ENCODE data around the gene KCND3.

GRCh38 chr1:111735321-111735720 is 254.1 kb downstream of the KCND3 start:
- TF ChIP-seq, protein P1, sequence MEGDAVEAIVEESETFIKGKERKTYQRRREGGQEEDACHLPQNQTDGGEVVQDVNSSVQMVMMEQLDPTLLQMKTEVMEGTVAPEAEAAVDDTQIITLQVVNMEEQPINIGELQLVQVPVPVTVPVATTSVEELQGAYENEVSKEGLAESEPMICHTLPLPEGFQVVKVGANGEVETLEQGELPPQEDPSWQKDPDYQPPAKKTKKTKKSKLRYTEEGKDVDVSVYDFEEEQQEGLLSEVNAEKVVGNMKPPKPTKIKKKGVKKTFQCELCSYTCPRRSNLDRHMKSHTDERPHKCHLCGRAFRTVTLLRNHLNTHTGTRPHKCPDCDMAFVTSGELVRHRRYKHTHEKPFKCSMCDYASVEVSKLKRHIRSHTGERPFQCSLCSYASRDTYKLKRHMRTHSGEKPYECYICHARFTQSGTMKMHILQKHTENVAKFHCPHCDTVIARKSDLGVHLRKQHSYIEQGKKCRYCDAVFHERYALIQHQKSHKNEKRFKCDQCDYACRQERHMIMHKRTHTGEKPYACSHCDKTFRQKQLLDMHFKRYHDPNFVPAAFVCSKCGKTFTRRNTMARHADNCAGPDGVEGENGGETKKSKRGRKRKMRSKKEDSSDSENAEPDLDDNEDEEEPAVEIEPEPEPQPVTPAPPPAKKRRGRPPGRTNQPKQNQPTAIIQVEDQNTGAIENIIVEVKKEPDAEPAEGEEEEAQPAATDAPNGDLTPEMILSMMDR (IDR thresholded peaks at IDR 0.05; ENCODE audit: insufficient read depth, low read depth, low read length) = no peak
- TF ChIP-seq EZH2 (IDR thresholded peaks at IDR 0.05; ENCODE audit: insufficient read depth, low read length) = no peak

All from astrocyte (in vitro differentiated cells and primary cell).